ENCODE measurements around the gene PXN.
A peak's percentile ranks its signal among the peaks of the same experiment; 100 is the strongest.

PXN gene

DNA sequence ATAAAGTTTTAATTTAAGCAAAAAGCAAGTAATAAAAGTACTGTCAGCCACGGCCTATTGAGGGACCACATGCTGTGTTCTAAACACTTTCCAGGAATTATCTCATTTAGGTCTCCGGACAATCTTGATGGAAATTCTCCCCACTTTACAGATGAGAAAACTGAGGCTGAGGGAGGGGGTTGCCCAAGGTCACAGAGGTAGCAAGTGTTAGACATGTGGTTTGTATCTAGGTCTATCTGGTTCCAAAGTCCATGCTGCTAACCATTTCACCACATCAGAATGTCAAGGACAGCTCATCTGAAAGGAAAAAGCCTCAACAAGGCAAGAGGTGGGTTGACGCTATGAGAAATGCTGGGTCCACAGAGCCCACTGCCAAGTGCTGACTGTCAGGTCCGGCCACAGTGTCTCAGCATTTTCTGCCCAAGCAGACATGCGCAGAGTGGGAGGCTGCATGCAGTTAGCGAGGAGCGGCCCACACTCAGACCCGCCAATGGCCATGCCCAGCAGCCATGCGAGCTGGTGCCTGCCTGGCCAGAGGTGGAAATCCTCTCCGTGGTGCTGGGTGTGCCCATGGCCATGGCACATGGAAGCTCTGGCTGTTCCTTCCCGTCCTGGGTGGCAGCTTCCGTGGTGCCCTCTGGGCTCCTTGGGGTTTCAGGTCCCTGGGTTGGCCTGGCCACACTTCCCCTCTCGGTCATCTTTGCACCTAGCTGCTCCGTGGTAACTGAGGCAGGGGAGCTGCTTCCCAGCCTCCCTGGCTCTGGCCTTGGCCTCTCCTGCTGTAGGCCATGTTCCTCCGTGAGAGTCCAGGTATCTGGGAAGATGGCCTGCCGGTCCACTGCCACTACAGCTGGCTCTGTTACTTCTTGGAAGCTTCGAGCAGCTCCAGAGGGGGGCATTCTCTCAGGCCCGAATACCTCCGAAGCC lies 46.6 kb downstream of the PXN start:
- peak overlapping the region; percentile 79 for H3K27ac ChIP-seq
- POLR2A ChIA-PET (ENCODE audit: low non-redundant PET), result no interaction called here
- CTCF ChIA-PET, result interaction anchor here (0.9 to 3.3 kb wide), 3 partner anchors 10 to 83 kb away, joined by 3 to 14 read pairs (median 5); partner anchors contain the start of genes PXN and SIRT4
- TF ChIP-seq, protein P1, sequence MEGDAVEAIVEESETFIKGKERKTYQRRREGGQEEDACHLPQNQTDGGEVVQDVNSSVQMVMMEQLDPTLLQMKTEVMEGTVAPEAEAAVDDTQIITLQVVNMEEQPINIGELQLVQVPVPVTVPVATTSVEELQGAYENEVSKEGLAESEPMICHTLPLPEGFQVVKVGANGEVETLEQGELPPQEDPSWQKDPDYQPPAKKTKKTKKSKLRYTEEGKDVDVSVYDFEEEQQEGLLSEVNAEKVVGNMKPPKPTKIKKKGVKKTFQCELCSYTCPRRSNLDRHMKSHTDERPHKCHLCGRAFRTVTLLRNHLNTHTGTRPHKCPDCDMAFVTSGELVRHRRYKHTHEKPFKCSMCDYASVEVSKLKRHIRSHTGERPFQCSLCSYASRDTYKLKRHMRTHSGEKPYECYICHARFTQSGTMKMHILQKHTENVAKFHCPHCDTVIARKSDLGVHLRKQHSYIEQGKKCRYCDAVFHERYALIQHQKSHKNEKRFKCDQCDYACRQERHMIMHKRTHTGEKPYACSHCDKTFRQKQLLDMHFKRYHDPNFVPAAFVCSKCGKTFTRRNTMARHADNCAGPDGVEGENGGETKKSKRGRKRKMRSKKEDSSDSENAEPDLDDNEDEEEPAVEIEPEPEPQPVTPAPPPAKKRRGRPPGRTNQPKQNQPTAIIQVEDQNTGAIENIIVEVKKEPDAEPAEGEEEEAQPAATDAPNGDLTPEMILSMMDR (conservative IDR thresholded peaks at IDR 0.05; ENCODE audit: low read depth), result no peak
- no peak for DNase-seq (ENCODE audit: low spot score)

DNA sequence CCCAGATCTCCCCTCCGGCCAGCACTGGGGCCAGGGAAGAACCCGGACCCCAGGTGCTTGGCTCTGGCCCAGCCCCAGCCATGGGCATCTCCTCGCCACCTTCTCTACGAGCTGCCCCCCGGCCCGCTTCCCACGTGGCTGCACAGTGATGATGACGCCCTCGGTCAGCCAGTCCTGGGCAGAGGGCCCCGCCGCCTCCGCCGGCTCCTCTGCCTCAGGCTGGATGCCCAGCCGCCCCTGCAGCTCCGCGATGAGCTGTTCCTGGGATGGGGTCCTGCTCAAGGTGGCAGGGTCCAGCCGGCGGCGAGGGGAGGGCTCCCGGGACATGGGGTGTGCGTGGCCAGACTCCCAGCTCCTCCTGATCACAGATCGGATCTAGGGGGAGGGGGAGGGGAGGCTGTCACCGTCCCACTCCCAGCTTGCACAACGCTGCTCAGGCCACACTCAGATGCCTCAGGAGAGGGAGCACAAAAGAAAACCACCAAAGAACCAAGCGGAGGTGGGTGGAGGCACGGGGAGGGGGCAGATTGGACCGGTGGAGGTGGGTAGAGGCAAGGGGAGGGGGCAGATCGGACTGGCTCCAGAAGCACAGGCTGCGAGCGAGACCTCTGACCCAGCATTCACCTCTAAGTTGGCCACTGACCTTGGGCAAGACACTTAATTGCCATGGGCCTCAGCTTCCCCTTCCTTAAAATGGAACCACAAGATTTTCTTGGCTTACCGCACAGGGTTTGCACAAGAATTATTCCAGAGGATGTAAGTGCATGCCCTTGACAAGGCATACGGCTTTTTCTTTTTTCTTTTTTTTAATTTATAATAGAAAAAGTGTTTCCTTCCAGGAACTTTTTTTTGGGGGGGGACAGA lies 48.6 kb downstream of the PXN start:
- POLR2A ChIA-PET (ENCODE audit: low non-redundant PET), result interaction anchor here (1.0 kb wide), 1 partner anchor 16 kb away, joined by 4 read pairs; no protein-coding TSS in a partner anchor
- H3K27ac ChIP-seq, result peak overlapping the region; percentile 82
- TF ChIP-seq, protein P1 (conservative IDR thresholded peaks at IDR 0.05; ENCODE audit: low read depth), result no peak
- CTCF ChIA-PET, result interaction anchor here (0.6 to 3.3 kb wide), 3 partner anchors 12 to 97 kb away, joined by 3 to 14 read pairs (median 4); partner anchors contain the start of gene RPLP0
- no peak for DNase-seq (ENCODE audit: low spot score)

DNA sequence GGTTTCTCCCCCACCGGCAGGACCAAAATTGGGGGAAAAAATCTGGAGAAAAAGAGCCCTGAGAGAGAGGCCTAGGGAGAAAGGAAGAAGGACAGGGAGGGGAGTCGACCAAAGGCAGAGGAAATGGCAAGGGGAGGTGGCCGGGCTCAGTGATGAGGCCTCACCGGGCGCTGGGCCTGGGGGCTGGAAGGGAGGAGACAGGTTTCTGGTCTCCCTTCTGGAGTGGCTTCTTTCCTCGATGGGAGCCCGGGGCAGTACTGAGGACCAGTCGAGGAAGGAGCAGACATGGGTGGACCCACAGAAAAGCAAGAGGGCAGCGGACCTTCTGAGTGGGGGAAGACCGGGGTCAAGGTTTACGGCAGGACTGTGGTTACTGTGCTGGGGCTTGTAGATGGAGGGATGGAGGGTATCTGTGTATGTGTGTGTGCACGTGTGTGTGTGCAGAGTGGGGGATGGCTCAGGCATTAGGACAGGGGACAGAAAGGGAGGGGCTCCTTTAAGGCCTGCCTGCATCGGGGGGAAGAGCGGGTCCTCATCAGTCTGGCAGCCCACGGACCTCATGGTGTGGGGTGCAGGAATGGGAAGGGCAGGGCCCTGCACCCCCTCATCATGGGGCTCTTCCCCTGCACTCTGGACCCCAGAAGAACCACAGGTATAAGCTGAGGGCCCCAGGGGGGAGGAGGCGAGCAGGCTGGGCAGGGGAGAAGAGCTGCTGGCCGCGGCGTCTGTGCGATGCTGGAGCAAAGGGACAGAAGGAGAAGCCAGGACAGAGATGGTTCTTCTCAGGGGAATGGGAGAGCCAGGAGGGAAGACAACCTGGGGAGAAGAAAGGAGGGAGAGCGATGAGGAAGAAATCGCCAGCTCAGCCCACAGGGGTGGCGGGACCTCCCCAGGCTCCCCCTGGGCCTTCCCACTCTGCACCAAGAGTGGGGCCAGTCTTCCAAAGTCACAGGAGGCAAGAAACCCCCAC lies 49.5 kb downstream of the PXN start:
- H3K27ac ChIP-seq, result peak overlapping the region; percentile 82
- DNase-seq (ENCODE audit: low spot score), result no peak
- TF ChIP-seq, protein P1 (conservative IDR thresholded peaks at IDR 0.05; ENCODE audit: low read depth), result no peak
- POLR2A ChIA-PET (ENCODE audit: low non-redundant PET), result interaction anchor here (1.0 kb wide), 1 partner anchor 15 kb away, joined by 4 read pairs; no protein-coding TSS in a partner anchor
- CTCF ChIA-PET, result interaction anchor here (0.8 kb wide), 1 partner anchor 15 kb away, joined by 4 read pairs; the partner anchor contains the start of gene RPLP0

DNA sequence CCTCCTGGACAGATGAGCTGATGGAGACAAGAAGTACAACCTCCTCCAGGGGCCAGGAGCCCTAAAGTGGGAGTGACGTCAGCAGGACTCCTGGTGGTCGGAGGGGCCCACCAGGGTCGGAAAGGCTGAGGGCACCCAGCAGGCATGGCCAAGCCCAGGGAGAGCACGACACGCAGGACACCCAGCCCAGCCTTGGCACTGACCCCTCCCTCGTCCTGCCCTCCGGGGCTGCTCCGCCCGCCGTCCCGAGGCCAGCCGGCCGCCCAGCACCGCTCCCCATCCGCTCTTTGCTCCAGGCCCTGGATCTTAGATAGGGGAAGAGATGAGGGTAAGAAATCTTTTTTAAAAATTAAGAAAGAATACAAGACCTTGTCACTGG lies 50.2 kb downstream of the PXN start:
- ChIA-PET CTCF (no interaction called here), POLR2A (ENCODE audit: low non-redundant PET) (no interaction called here)
- H3K27ac ChIP-seq, result peak overlapping the region; percentile 82
- DNase-seq (ENCODE audit: low spot score), result no peak
- TF ChIP-seq, protein P1 (conservative IDR thresholded peaks at IDR 0.05; ENCODE audit: low read depth), result no peak

DNA sequence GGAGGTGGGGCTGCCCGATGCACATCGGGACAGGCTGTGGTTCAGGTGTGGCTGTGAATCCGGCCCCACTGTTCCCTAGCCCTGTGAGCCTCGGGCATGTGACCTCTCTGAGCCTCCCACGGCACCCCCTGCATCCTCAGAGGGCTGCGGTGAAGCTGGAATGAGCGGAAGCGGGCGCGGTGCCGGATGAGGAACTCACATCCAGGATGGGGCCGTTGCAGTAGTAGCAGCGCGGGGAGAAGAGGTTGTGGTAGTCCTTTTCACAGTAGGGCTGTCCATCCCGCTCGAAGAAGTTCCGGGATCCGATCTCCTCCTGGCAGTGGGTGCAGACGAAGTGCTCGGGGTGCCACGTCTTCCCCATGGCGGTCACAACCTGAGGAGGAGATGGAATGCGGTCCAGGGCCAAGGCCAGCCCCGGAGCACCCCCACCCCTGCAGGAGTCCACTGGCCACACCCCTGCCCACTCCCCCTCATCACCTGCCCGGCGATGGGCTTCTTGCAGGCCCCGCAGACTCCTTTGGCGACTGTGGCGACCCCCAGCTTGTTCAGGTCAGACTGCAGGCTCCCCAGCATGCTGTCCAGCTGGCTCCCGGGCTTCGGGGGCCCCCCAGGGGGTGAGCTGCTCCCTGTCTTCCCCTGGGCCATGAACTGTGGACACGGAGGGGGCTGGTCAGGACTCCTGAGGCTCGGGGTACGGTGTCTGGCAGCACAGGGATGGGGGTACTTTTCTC lies 50.7 kb downstream of the PXN start:
- TF ChIP-seq, protein P1 (conservative IDR thresholded peaks at IDR 0.05; ENCODE audit: low read depth), result no peak
- POLR2A ChIA-PET (ENCODE audit: low non-redundant PET), result no interaction called here
- peak overlapping the region; percentile 82 for H3K27ac ChIP-seq
- CTCF ChIA-PET, result no interaction called here
- no peak for DNase-seq (ENCODE audit: low spot score)

Measured in RWPE1 (cell line).